HG03520 (cell line): ENCODE measurements around the gene GOLGA6L10.
"Not testable (repeated sequence)": the region's sequence is repeated elsewhere in the genome, so short reads cannot be mapped to it uniquely, and the experiment has no call there.

Experiments
- ATAC-seq: cut with Tn5 transposase; IDR thresholded peaks from one replicate; pipeline ENCODE4 v1.9.1; 2021; ENCODE audit warnings: mild to moderate bottlenecking, moderate library complexity; ENCODE audit not compliant: unreplicated experiment

GOLGA6L10 gene

GRCh38 chr15:82319522-82320278 lies 29.6 kb downstream of the GOLGA6L10 start:
- ATAC-seq = not testable (repeated sequence)

DNA sequence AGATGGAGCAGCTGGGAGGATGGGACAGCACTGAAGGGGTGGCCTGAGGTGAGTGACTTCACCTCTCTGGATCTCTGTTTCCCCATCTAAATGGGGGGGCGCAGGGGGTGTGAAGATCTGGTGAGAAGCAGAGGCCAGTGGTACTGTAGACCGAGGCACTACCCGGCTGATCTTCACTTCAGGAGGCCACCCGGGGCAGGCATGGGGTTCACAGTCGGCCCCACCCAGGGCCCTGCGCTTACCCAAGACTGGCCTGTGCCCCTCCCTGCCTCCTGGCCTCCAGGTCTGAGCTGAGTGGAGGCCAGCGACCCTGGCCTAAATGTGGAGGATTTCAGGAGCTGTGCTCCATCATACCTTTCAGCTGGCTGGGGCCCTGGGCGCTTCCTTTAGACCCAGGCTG lies 31.0 kb downstream of the GOLGA6L10 start:
- not testable (repeated sequence) for ATAC-seq

DNA sequence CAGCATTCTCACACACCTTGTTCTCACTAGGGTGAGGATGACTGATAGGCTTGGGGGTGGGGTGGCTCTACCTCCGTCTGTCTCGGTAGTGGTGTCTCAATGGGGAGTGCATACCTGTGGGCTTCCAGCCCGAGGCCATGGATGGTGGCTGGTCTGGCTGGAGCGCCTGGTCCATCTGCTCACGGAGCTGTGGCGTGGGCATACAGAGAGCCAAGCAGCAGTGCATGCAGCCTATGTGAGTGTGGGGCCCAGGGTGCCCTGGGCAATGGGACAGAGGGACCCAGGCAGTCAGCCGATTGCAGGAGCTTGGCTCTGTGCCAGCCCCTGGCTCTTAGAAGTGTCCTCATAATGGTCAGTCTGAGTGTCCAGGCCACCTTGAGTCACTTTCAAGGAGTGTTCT lies 31.8 kb downstream of the GOLGA6L10 start:
- not testable (repeated sequence) for ATAC-seq

- ATAC-seq = no peak
These were observed 32.2 kb downstream of the GOLGA6L10 start for GRCh38 chr15:82317091-82317489.

DNA sequence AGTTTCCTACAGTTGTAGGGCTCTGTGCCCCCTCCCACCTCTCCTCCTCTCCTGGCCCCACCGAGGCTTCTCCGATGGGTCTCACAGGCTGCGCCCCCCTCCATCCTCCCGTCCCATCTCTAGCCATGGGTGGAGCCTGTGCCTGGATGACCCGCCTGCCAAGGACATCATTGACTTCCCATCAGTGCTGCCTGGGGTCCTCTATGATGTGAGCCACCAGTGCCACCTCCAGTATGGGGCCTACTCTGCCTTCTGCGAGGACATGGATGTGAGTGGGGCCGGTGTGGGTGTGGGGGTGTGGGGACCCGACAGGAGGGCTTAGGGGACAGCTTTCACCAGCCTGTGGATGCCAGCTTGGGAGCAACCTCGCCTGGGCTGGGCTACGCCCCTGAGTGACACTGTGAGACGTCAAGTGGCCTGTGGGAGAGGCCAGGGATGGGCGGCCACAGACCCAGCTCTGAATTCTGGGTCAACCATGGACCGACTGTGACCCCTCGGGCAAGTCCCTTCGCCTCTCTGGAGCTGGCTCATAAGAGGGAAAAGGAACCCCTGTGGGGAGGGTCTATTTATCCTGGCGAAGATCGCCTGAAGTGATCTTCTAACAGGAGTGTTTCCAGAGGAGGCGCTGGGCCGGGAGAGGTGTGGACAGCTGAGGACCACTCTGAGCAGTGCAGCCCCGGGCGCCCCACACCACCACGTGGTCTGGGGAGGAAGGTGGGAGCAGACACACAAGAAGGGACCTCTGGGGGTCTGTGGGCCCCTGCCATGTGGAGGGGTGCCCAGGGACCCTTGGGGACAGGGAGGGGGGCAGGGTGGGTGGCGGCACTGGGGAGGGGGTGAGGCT lies 32.8 kb downstream of the GOLGA6L10 start:
- not testable (repeated sequence) for ATAC-seq

GRCh38 chr15:82315519-82316246 lies 33.6 kb downstream of the GOLGA6L10 start:
- no peak for ATAC-seq

DNA sequence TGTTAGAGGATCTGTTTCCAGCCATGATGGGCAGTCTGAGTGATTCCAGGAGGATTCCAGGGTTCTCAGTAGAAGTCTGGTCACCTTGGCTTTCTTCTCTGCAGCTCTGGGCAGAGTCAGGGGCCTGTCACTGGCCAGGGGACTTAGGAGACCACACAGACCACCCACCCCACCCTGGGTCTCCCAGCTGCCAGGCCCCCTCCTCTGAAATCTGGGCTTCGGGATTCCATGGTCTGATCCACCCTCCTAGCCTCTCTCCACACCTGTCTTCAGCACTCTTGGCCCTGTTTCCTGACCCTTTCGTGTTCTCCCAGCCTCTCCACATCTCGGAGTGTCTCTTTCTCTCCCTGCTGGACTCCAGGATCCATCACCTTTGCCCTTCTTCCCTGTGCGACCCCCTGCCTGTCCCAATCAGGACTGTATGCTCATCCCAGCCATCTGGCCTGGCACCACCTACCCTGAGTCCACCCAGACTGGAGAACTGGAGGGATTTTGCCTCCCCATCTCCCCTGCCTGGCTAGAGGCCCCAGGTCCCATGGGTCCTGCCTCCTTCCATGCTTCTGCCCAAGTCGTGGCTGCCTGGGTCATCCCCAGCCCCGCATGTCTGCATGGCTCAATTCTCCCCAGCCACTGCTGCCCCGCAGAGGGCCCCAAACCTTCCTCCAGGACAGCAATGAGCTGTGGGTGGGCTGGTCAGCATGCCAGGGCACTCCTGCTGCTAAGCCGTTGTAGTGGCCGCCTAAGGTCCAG lies 34.3 kb downstream of the GOLGA6L10 start:
- no peak for ATAC-seq

- not testable (repeated sequence) for ATAC-seq
These were observed 35.1 kb downstream of the GOLGA6L10 start for GRCh38 chr15:82313951-82314768.

- ATAC-seq = no peak
These were observed 35.8 kb downstream of the GOLGA6L10 start for GRCh38 chr15:82313446-82313845.

- no peak for ATAC-seq
These were observed 36.5 kb downstream of the GOLGA6L10 start for GRCh38 chr15:82312586-82313349.

GRCh38 chr15:82311321-82311720 lies 38.0 kb downstream of the GOLGA6L10 start:
- not testable (repeated sequence) for ATAC-seq

GRCh38 chr15:82309802-82310201 lies 39.5 kb downstream of the GOLGA6L10 start:
- no peak for ATAC-seq

- no peak for ATAC-seq
These were observed 41.6 kb downstream of the GOLGA6L10 start for GRCh38 chr15:82307714-82308081.

DNA sequence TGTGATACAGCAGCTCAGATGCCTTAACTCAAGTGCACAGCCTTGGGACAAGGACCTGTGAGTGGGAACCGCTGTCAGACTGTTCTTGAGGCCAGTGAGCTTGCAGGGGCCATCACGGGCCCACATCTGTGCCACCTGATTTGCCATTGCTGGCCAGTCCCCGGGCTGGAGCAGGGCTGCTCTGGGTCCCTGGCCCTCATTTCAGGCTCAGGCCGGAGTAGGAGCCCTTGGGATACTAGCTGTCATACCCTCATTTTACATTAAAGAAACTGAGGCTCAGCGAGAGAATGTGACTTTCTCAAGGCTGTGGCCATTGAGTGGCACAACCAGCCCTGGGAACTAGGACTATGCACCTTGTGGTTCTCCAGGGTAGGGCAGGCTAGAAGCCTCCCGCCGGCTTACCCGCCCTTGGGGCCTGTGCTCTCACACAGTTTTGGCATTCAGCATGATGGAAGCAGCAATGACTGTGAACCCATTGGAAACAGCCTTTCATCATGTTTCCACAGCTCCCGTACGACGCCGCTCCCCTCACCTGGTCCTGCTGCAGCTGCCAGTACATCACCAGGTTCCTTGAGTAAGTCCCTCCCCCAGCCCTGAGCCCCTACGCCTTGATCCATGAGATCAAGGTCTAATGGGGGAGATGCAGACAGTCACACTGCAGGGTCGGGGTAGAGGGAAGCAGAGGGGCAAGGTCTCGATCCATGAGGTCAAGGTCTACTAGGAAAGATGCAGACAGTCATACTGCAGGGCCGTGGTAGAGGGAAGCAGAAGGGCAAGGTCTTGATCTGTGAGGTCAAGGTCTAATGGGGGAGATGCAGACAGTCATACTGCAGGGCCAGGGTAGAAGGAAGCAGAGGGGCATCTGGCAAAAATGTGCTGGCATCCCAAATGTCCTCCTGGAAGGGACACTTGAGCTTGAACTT lies 42.2 kb downstream of the GOLGA6L10 start:
- no peak for ATAC-seq

DNA sequence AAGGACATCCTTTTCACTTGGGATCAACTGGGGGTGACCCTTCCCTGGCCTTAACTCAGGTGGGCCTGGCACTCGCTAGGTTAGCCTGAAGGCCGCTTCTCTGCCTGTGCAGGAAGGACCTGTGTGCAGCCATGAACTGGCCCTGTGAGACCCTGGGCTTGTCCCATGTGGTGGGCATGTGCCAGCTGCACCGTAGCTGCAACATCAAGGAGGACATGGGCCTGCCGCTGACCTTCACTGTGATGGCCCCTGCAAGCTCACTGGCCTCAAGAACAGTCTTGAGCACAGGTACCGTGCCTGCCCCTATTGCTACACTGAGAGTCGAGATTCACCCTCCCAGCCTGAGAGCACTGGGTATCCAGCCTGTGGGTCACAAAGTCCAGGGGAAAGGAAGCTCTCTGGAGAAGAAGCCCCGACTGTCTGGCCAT lies 43.6 kb downstream of the GOLGA6L10 start:
- ATAC-seq = no peak

DNA sequence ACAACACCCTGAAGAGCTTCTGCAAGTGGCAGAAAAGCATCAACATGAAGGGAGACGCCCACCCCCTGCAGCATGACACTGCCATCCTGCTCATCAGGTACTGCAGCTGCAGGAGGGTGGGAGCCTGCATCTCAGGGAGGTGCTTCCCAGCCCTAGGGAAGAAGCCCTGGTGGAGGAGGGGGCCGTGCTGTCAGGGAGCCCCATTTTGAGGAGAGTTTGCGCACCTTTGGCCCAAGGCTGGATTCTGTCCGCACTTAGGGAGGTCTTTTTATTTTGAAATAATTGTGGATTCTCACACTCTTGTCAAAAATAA lies 44.5 kb downstream of the GOLGA6L10 start:
- no peak for ATAC-seq

GRCh38 chr15:82303956-82304777 lies 45.1 kb downstream of the GOLGA6L10 start:
- no peak for ATAC-seq
